Smooth muscle cell (in vitro differentiated cells): Measurements from ENCODE around the gene HYOU1. TPM values are rescaled to one million over a fixed set of nuclear protein-coding genes. Genes with fewer than 3 reads are reported as not detected.

Source experiments
- DNase-seq: peaks from one replicate; lab custom pipeline; 2025; ENCODE audit not compliant: unreplicated experiment; lab: John Stamatoyannopoulos, UW
- H2AFZ ChIP-seq: fragments of 200-600 bp; sonication (generic); 2 replicates; pipeline ENCODE4 v1.6.0; 2016; ENCODE audit warnings: antibody characterized with exemption, low read depth, mild to moderate bottlenecking
- H3F3A ChIP-seq: fragments of 200-600 bp; sonication (generic); 2 replicates; pipeline ENCODE4 v1.6.0; 2017; ENCODE audit warnings: antibody characterized with exemption, low read depth
- H3K27ac ChIP-seq: fragments of 200-600 bp; sonication (generic); 2 replicates; pipeline ENCODE4 v1.5.1; 2016; ENCODE audit warnings: low read depth, mild to moderate bottlenecking
- H3K27me3 ChIP-seq: fragments of 200-600 bp; sonication (generic); 2 replicates; pipeline ENCODE4 v1.6.1; 2016; ENCODE audit warnings: low read depth, mild to moderate bottlenecking
- H3K36me3 ChIP-seq: fragments of 200-600 bp; sonication (generic); 2 replicates; pipeline ENCODE4 v1.5.1; 2016; ENCODE audit warnings: low read depth
- H3K4me1 ChIP-seq: fragments of 200-600 bp; sonication (generic); 2 replicates; pipeline ENCODE4 v1.5.1; 2016; ENCODE audit warnings: low read depth
- H3K4me2 ChIP-seq: fragments of 200-600 bp; sonication (generic); 2 replicates; pipeline ENCODE4 v1.6.0; 2016; ENCODE audit warnings: mild to moderate bottlenecking
- H3K4me3 ChIP-seq: fragments of 200-600 bp; sonication (generic); 2 replicates; pipeline ENCODE4 v1.5.1; 2016; ENCODE audit warnings: mild to moderate bottlenecking
- H3K79me2 ChIP-seq: fragments of 200-600 bp; sonication (generic); 2 replicates; pipeline ENCODE4 v1.6.0; 2016; ENCODE audit warnings: low read depth, mild to moderate bottlenecking
- H3K9ac ChIP-seq: fragments of 200-600 bp; sonication (generic); 2 replicates; pipeline ENCODE4 v1.6.0; 2016; ENCODE audit warnings: low read depth
- H3K9me3 ChIP-seq: fragments of 200-600 bp; sonication (generic); replicated peaks from 2 replicates; pipeline ENCODE4 v1.5.1; 2016; ENCODE audit warnings: low read depth
- H4K20me1 ChIP-seq: fragments of 200-600 bp; sonication (generic); 2 replicates; pipeline ENCODE4 v1.6.0; 2016; ENCODE audit warnings: low read depth
- CTCF ChIP-seq: fragments of 200-600 bp; sonication (generic); IDR thresholded peaks from 2 replicates; pipeline ENCODE4 v1.5.1; 2017; ENCODE audit warnings: borderline replicate concordance, mild to moderate bottlenecking, antibody characterized with exemption; ENCODE audit not compliant: insufficient read depth, poor library complexity, severe bottlenecking
- WGBS: methylation state at CpG from one replicate; pipeline ENCODE4 v1.1.7; 2016; ENCODE audit warnings: low lambda C conversion rate; 5-methylcytosine and 5-hydroxymethylcytosine counted together
- microRNA-seq: library from miRNA; unstranded; fragments of <30 nt; microRNA quantifications from one replicate; pipeline ENCODE4, GENCODE V29; 2016; ENCODE audit warnings: borderline number of aligned reads
- polyA plus RNA-seq: library from polyadenylated mRNA; unstranded; fragments of >200 nt; fragmentation: Nextera tagmentation; extraction: Ambion mirVana; gene quantifications from 2 replicates; pipeline ENCODE4 v1.2.1, GENCODE V29; 2016
- small RNA-seq: library from RNA; depleted of rRNA; stranded (forward); fragments of <200 nt; gene quantifications from one replicate; pipeline ENCODE3, GENCODE V24; 2014
- total RNA-seq: library from RNA; depleted of rRNA; stranded (reverse); fragments of >200 nt; gene quantifications from 2 replicates; pipeline ENCODE4 v1.2.3, GENCODE V29; 2014

The HYOU1 gene
- total and polyA plus RNA-seq, 2 experiments from 2014 or later, result 90.4 to 98.1 TPM

- peaks cover 8% of the 10 kb centered on the region for H3K36me3 ChIP-seq
- H3K27ac ChIP-seq, result peak overlapping the region; percentile 53
- H3K4me1 ChIP-seq, result peaks cover 17% of the 10 kb centered on the region
- H3K9ac ChIP-seq, result peak overlapping the region; percentile 25
- peak overlapping the region; percentile 79 for H3K4me3 ChIP-seq
- H3F3A ChIP-seq, result no peaks in the 10 kb centered on the region
- peaks cover 15% of the 10 kb centered on the region for H3K79me2 ChIP-seq
- no peaks in the 10 kb centered on the region for H3K9me3 ChIP-seq
- peak overlapping the region; percentile 94 for H3K4me2 ChIP-seq
- peak overlapping the region; percentile 94 for H2AFZ ChIP-seq
- under 1% methylated on average over 19 of the region's 19 CpGs for WGBS
- H3K27me3 ChIP-seq, result no peaks in the 10 kb centered on the region
- no peak for DNase-seq
- TF ChIP-seq CTCF, result no peak
- H4K20me1 ChIP-seq, result no peaks in the 10 kb centered on the region
Observed at GRCh38 chr11:118998388-118998717, 58.7 kb downstream of the HYOU1 start.

- H3K27ac ChIP-seq, result peak within 1 kb of the TSS; percentile 53
- DNase-seq, result peak; percentile 73
- 1% methylated on average over 54 of the region's 54 CpGs for WGBS
- H3F3A ChIP-seq, result no peaks in the 10 kb centered on the region
- H3K9ac ChIP-seq, result peak within 1 kb of the TSS; percentile 25
- TF ChIP-seq CTCF, result no peak
- peak within 1 kb of the TSS; percentile 94 for H3K4me2 ChIP-seq
- peaks cover 8% of the 10 kb centered on the region for H3K36me3 ChIP-seq
- peak within 1 kb of the TSS; percentile 94 for H2AFZ ChIP-seq
- no peaks in the 10 kb centered on the region for H3K27me3 ChIP-seq
- no peaks in the 10 kb centered on the region for H4K20me1 ChIP-seq
- peak within 1 kb of the TSS; percentile 79 for H3K4me3 ChIP-seq
- H3K79me2 ChIP-seq, result peaks cover 15% of the 10 kb centered on the region
- peaks cover 17% of the 10 kb centered on the region for H3K4me1 ChIP-seq
- no peaks in the 10 kb centered on the region for H3K9me3 ChIP-seq
Observed at GRCh38 chr11:118997627-118998387, 59.2 kb downstream of the HYOU1 start, which contains the start of gene CENATAC. TSS of gene CENATAC (plus strand) at chr11:118998138. CDS start at chr11:118998198, 60 bp downstream.

GRCh38 chr11:118996926-118997626 is 59.9 kb downstream of the HYOU1 start:
- Histone ChIP-seq H3K4me2 (peak overlapping the region; percentile 94), H3K9ac (peak overlapping the region; percentile 17), H3K27ac (no peak overlapping the region), H3K27me3 (no peaks in the 10 kb centered on the region), H3K9me3 (no peaks in the 10 kb centered on the region), H3K4me3 (peak overlapping the region; percentile 79), H4K20me1 (no peaks in the 10 kb centered on the region), H3K36me3 (peaks cover 2% of the 10 kb centered on the region), H3K79me2 (peaks cover 15% of the 10 kb centered on the region), H3K4me1 (peaks cover 17% of the 10 kb centered on the region), H2AFZ (peak overlapping the region; percentile 94), H3F3A (no peaks in the 10 kb centered on the region)
- WGBS, result 38% methylated on average over 22 of the region's 22 CpGs
- TF ChIP-seq CTCF, result no peak
- no peak for DNase-seq

Small RNAs within 50 kb of the gene (microRNA-seq; reads per million reads assigned to microRNA genes)
- not detected for gene MIR3656

Small RNAs within 50 kb of the gene (small RNA-seq; reads per million reads assigned to genes)
- gene AP003392.2 (0.18 reads per million), gene RF00017 (not detected), gene RF00019 (not detected)

Other genes with a start within 250 kb of the HYOU1 start
- gene CXCR5, start 173.3 kb downstream of the HYOU1 start, total RNA-seq, result not detected in 2 replicates
- gene CXCR5, start 173.3 kb downstream of the HYOU1 start, polyA plus RNA-seq, result 1.6 TPM in 1 of 2 replicates, not detected in the other
- gene BCL9L, start 131.3 kb downstream of the HYOU1 start, total RNA-seq, result 10.5 and 10.8 TPM in 2 replicates
- 11.4 and 19.0 TPM in 2 replicates for gene BCL9L, start 131.3 kb downstream of the HYOU1 start, polyA plus RNA-seq
- gene UPK2, start 100.9 kb downstream of the HYOU1 start, total RNA-seq, result not detected in 2 replicates
- 1.4 and 2.5 TPM in 2 replicates for gene UPK2, start 100.9 kb downstream of the HYOU1 start, polyA plus RNA-seq
- not detected in 2 replicates for gene FOXR1, start 85.4 kb downstream of the HYOU1 start, total RNA-seq
- gene FOXR1, start 85.4 kb downstream of the HYOU1 start, polyA plus RNA-seq, result not detected in 2 replicates
- gene CENATAC, start 59.1 kb downstream of the HYOU1 start, total RNA-seq, result 14.9 and 17.8 TPM in 2 replicates
- 5.3 and 20.9 TPM in 2 replicates for gene CENATAC, start 59.1 kb downstream of the HYOU1 start, polyA plus RNA-seq
- 1,510 and 1,616 TPM in 2 replicates for gene RPS25, start 38.9 kb downstream of the HYOU1 start, total RNA-seq
- gene RPS25, start 38.9 kb downstream of the HYOU1 start, polyA plus RNA-seq, result 975 and 1,078 TPM in 2 replicates
- 55.2 and 103 TPM in 2 replicates for gene TRAPPC4, start 38.4 kb downstream of the HYOU1 start, total RNA-seq
- gene TRAPPC4, start 38.4 kb downstream of the HYOU1 start, polyA plus RNA-seq, result 157 and 168 TPM in 2 replicates
- gene SLC37A4, start 26.3 kb downstream of the HYOU1 start, total RNA-seq, result 17.5 and 22.3 TPM in 2 replicates
- 22.8 and 28.9 TPM in 2 replicates for gene SLC37A4, start 26.3 kb downstream of the HYOU1 start, polyA plus RNA-seq
- gene VPS11, start 10.6 kb upstream of the HYOU1 start, total RNA-seq, result 32.3 and 33.8 TPM in 2 replicates
- gene VPS11, start 10.6 kb upstream of the HYOU1 start, polyA plus RNA-seq, result 33.1 and 38.7 TPM in 2 replicates
- 13.9 and 33.7 TPM in 2 replicates for gene HMBS, start 27.7 kb upstream of the HYOU1 start, total RNA-seq
- gene HMBS, start 27.7 kb upstream of the HYOU1 start, polyA plus RNA-seq, result 39.9 and 43.4 TPM in 2 replicates
- 26.2 and 40.5 TPM in 2 replicates for gene DPAGT1, start 44.6 kb upstream of the HYOU1 start, total RNA-seq
- 68.1 and 73.7 TPM in 2 replicates for gene DPAGT1, start 44.6 kb upstream of the HYOU1 start, polyA plus RNA-seq
- gene C2CD2L, start 50.1 kb upstream of the HYOU1 start, total RNA-seq, result 4.8 and 10.6 TPM in 2 replicates
- 7.2 and 9.2 TPM in 2 replicates for gene C2CD2L, start 50.1 kb upstream of the HYOU1 start, polyA plus RNA-seq
- 17.3 and 18.6 TPM in 2 replicates for gene HINFP, start 64.4 kb upstream of the HYOU1 start, total RNA-seq
- gene HINFP, start 64.4 kb upstream of the HYOU1 start, polyA plus RNA-seq, result 11.2 and 15.6 TPM in 2 replicates
- gene ABCG4, start 91.8 kb upstream of the HYOU1 start, total RNA-seq, result 0.76 and 0.85 TPM in 2 replicates
- gene ABCG4, start 91.8 kb upstream of the HYOU1 start, polyA plus RNA-seq, result 2.0 and 2.1 TPM in 2 replicates
- 10.6 and 13.0 TPM in 2 replicates for gene NLRX1, start 111.5 kb upstream of the HYOU1 start, total RNA-seq
- 16.8 and 18.7 TPM in 2 replicates for gene NLRX1, start 111.5 kb upstream of the HYOU1 start, polyA plus RNA-seq
- gene NHERF4, start 128.3 kb upstream of the HYOU1 start, total RNA-seq, result not detected in 2 replicates
- gene NHERF4, start 128.3 kb upstream of the HYOU1 start, polyA plus RNA-seq, result 0.34 and 0.39 TPM in 2 replicates
- 17.6 and 18.9 TPM in 2 replicates for gene CBL, start 149.1 kb upstream of the HYOU1 start, total RNA-seq
- 5.0 and 5.7 TPM in 2 replicates for gene CBL, start 149.1 kb upstream of the HYOU1 start, polyA plus RNA-seq